ENCODE data around the gene PARP15. TPM values are rescaled to one million over a fixed set of nuclear protein-coding genes. Genes with fewer than 3 reads are reported as not detected.
"Not testable (repeated sequence)": the region's sequence is repeated elsewhere in the genome, so short reads cannot be mapped to it uniquely, and the experiment has no call there.

The PARP15 gene
- 1 to 10 TPM in 9 of 10 donors, under 1 TPM in 1; 0.94 to 8.3 (median 3.6) TPM for polyA plus RNA-seq (ENCODE audit: insufficient read length in 10 of 10)
- long read RNA-seq, donor 1, full-length matches to known transcripts = 1 of 1 reads
- long read RNA-seq, donor 1, partial matches to known transcripts = 0 of 1 reads
- long read RNA-seq, donor 1, other reads (novel, unspliced or antisense) = 0 of 1 reads
- long read RNA-seq, donor 2 = 0 reads
- long read RNA-seq, donor 3 = 0 reads
- long read RNA-seq, donor 4 = 0 reads
- long read RNA-seq, donor 5 = 0 reads
- long read RNA-seq, donor 6 = 0 reads
- long read RNA-seq, donor 7 = 0 reads
- long read RNA-seq, donor 8 = 0 reads
- long read RNA-seq, donor 9 = 0 reads

- DNase-seq = peak in 1 of 3 donors; percentile 57
Observed at GRCh38 chr3:122577409-122578031, at the start of gene PARP15. TSS of gene PARP15 (plus strand) at chr3:122577650. CDS start at chr3:122577668, 18 bp downstream.

GRCh38 chr3:122530164-122530563 lies 47.3 kb upstream of the PARP15 start:
- DNase-seq = no peak

- no peak for DNase-seq
Observed at GRCh38 chr3:122533480-122533879, 44.0 kb upstream of the PARP15 start.

GRCh38 chr3:122533931-122534334 lies 43.5 kb upstream of the PARP15 start:
- DNase-seq = peak in 1 of 3 donors; percentile 19

DNA sequence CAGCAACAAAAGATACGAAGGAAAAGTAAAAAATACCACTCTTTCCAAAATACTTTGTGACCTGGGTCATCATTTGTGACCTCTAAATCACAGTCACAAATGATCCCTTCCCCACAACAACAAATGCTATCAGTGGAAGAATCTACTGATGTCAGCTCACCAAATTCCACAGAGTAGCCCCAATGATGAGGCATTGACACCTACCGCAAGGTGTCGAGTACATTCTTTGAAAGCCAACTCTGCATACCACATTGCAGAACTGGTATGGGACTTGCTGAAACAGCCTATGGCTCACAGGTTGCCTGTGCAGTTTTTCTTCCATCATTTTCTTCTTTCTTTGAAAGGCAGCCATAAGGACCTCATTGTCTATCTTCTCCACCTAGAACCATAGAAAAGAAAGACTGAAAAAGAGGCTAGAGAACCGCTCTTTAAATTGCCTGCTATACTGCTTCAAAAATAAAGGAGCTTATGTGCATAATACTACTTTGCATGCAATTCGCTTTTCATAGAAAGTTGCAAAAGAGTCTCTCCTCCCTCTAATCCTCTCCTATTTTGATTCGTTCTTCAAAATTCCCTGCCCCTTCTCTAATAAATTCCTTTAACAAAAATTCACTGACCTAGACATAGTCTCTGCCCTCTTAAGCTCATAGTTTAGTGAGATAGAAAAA lies 41.4 kb upstream of the PARP15 start:
- no peak for DNase-seq

DNA sequence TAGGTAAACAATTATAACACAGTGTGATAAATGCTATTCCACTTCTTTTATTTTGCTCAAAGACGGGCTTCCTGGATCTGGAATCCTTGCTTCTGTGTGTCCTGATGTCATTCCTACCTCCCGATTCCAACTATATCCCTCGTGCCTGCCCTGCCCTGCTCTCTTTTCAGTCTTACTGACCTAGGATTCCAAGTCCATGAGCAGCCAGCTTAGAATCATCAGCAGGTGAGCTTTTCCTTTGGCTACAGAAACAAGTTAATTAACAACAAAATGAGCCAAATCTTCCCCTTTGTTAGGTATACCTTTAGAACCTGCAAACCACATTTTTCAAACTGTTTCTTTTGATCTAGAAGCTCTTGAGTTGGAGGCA lies 40.8 kb upstream of the PARP15 start:
- no peak for DNase-seq

DNA sequence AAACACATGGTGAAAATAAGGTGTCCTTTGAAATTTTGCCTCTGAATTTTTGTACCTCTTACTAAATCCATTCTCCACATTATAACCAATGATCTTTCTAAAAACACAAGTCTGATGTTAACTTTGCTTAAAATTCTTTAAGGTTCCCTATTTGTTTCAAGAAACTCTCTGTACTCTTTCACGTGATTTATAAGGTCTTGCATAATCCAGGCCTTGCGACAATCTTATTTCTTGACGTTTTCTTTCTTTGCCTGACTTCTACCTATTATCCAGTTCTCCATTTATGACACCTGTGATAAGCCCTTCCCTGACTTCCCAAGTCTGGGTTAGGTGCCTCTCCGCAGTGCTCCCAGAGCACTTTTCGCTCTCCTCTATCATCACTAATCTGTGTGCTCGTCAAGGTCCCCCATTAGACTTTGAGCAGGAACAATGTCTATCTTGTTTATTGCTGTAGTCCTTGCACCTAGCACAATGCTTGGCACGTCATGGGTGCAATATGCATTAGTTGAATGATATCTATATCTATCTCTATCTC lies 38.4 kb upstream of the PARP15 start:
- no peak for DNase-seq

GRCh38 chr3:122546151-122546550 lies 31.3 kb upstream of the PARP15 start:
- no peak for DNase-seq

DNA sequence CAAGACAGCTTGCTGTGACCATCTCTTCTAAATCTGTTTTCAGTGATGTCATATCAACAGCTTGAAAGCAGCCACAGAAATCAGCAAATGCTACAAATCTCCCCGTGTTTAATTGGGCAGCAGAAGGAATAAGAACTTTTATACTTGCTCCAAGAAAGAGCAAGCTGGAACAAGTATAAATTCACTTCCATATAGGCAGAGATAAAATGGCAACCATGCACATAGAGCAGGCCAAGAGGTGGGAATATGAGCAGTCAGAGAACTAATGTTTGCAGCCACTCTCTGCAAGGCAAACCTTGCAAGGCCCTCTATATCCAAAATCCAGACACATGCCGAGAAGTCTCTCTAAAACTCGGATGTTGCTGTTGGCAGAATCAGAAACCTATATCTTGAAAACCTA lies 29.4 kb upstream of the PARP15 start:
- DNase-seq = no peak

DNA sequence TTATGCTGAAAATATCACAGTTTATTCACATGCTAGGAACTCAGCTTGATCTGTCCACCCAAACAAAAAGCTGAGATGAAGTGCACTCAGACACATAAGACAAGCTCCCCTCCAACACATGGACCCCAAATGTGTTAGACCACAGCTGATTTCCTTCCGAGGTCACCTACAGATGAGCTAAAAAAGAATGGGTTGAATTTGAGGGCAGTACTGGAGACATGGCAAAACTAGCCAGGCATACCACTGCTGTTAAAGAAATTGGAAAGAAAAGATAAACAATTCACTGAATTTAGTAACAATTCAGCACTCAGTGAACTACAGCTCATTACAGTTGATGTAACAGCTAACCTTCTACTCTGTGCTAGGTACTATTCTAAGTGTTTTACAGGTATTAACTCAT lies 28.8 kb upstream of the PARP15 start:
- no peak for DNase-seq

GRCh38 chr3:122553171-122553570 lies 24.3 kb upstream of the PARP15 start:
- no peak for DNase-seq

DNA sequence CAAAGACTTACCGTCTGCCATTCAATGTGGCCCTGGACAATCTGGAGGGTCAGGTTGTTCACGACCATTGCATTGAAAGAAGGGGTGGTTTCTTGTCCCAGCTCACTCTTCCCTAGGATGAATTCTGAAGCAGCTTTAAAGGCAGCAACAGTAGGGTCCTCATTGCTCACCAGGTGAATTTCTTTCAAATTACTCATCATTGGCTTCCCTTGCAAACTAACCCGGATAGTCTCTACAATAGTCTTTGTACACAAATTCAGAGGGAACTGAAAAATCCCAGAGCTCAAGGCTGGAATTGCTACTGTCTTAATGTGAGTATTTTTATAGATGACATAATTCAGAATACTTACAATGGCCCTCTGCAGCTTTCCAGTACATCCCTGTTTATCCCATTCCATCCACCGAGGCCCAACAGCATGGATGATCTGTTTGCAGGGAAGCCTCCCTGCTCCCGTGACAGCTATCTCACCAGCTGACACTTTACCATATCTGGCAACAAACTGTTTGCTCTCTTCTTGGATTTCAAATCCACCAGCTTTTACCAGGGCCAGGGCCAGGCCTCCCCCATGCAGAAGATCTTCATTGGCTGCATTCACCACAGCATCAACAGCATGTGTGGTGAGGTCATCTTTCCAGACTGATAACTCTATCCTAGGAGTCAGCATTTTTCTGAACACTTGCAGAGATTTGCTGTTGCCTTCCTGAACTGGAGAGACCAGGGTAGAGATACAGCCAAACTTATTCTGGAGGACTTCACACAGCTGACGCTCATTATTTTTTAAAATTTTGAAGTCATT lies 22.0 kb upstream of the PARP15 start:
- peak in 1 of 3 donors; percentile 5 for DNase-seq

DNA sequence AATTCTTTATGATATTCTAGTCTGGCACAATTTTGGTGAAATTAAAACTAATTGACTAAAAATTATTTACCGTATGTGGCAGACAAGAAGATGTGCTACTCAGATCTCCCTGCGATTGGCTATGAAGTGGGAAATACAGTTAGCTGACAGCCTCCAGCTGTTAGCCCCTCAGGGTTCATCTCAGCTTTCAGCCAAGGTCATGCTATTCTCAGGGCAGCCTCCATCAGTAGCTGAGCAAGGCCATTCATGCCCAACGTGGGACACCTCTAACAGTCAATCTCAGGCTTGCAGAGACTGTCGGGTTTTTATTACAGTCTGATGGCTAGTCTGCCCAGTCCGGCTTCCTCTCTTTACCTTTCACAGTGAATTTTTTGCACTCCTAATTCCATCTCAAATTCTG lies 20.1 kb upstream of the PARP15 start:
- DNase-seq = no peak

DNA sequence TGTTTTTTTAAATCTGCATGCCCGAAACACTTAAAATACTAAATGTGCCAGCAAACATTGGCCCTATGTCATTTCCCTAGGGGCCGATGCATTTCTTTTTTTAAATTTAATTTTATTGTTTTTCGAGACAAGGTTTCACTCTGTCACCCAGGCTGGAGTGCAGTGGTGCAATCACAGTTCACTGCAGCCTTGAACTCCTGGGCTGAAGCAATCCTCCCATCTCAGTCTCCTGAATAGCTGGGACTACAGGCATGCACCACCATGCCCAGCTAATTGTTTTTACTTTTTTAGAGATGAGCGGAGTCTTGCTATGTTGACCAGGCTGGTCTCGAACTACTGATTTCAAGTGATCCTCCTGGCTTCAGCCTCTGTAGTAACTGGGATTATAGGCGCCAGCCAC lies 18.8 kb upstream of the PARP15 start:
- no peak for DNase-seq

- DNase-seq = no peak
Observed at GRCh38 chr3:122559906-122560305, 17.5 kb upstream of the PARP15 start.

GRCh38 chr3:122560680-122561079 lies 16.8 kb upstream of the PARP15 start:
- peak; percentile 48 to 70 (median 56) for DNase-seq

- DNase-seq = no peak
Observed at GRCh38 chr3:122562923-122563716, 14.3 kb upstream of the PARP15 start.

- DNase-seq = peak in 2 of 3 donors; percentile 22 to 61
Observed at GRCh38 chr3:122563717-122564025, 13.8 kb upstream of the PARP15 start.

DNA sequence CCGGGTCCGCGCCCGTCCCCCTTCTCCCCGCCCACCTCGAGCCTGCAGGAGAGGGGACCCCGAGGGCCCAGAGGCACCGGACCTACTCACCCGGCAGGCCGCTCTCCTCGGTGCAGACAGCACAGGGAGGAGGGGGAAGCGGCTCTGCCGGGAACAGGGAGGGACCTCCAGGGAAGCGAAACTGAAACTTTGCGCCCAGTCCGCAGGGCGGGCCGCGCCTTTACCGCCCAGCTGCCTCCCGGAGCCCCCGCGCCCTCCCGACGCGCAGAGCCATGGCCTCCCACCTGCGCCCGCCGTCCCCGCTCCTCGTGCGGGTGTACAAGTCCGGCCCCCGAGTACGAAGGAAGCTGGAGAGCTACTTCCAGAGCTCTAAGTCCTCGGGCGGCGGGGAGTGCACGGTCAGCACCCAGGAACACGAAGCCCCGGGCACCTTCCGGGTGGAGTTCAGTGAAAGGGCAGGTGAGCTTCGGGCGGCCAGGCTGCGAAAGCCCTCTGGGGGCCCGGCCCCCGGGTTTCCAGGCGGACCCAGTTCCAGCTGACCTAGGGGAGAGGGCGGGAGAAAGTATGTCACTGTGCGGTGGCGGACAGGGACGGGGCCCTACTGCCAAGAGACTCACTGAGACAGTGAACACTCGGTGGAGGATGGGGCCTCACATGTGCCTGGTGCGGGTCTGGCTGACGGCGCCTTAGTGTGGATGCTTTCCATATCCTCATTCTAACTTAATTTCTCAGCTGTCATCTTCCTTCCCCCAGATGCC lies 13.1 kb upstream of the PARP15 start, which contains the start of the genes DTX3L and PARP9:
Gene DTX3L, plus strand, starts transcription at position 184 of the 758 bp plus-strand sequence. Its CDS starts 89 bp downstream, at position 273.
Gene PARP9, minus strand, starts transcription at position 146 of the 758 bp plus-strand sequence. CDS start 4,680 bp downstream, outside the sequence.
- peak; percentile 71 to 93 (median 84) for DNase-seq

DNA sequence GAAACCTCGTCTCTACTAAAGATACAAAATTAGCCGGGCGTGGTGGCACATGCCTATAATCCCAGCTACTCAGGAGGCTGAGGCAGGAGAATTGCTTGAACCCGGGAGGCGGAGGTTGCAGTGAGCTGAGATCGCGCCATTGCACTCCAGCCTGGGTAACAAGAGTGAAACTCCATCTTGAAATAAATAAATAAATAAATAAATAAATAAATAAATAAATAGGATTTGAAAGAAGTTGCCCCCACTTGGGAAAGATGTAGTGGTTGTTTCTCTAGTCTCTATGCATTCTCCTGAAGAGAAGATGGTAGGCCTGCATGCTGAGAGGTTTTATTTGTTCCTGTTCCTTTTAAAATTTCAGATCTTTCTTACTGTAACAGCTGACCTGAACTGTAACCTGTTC lies 9.3 kb upstream of the PARP15 start:
- DNase-seq = not testable (repeated sequence)

Data from muscle of back (tissue), 13 donors.